Spinal cord (tissue), 10 donors: Measurements from ENCODE around the gene PPIP5K1. TPM values are rescaled to one million over a fixed set of nuclear protein-coding genes. Genes with fewer than 3 reads are reported as not detected.
A peak's percentile ranks its signal among the peaks of the same experiment; 100 is the strongest.

Experiments used
- DNase-seq, 6 donors: peaks; one replicate each; pipeline versions ENCODE4 v3.0.0 to v3.0.0-alpha.2; 2013 to 2015; ENCODE audit warnings: low spot score in 6 of 6, low read depth in 4 of 6
- H3K27ac ChIP-seq: one replicate; pipeline ENCODE4 v1.5.1; 2013; ENCODE audit warnings: low read depth, low read length, control low read depth
- H3K27me3 ChIP-seq: one replicate; pipeline ENCODE4 v1.6.1; 2013; ENCODE audit warnings: low read length; ENCODE audit not compliant: control insufficient read depth, insufficient read depth
- H3K36me3 ChIP-seq: one replicate; pipeline ENCODE4 v1.6.1; 2013; ENCODE audit warnings: low read length; ENCODE audit not compliant: control insufficient read depth, insufficient read depth
- H3K4me1 ChIP-seq: one replicate; pipeline ENCODE4 v1.6.1; 2013; ENCODE audit warnings: low read length; ENCODE audit not compliant: control insufficient read depth, insufficient read depth
- H3K4me3 ChIP-seq: one replicate; pipeline ENCODE4 v1.5.1; 2013; ENCODE audit warnings: low read depth, low read length, control low read depth
- H3K9me3 ChIP-seq: one replicate; pipeline ENCODE4 v1.6.1; 2013; ENCODE audit warnings: low read length; ENCODE audit not compliant: control insufficient read depth, insufficient read depth
- WGBS: methylation state at CpG from one replicate; pipeline ENCODE4 v1.1.5; 2013; ENCODE audit warnings: missing lambda C conversion rate; ENCODE audit not compliant: insufficient coverage; 5-methylcytosine and 5-hydroxymethylcytosine counted together
- polyA plus RNA-seq, 2 donors: library from polyadenylated mRNA; unstranded; fragments of 120-200 nt; gene quantifications; one replicate each; pipeline ENCODE4 v1.2.1, GENCODE V29; 2013; ENCODE audit not compliant: insufficient read length in 2 of 2
- total RNA-seq, 2 donors: library from RNA; depleted of rRNA in 1 of 2; stranded (reverse); fragments of 120-200 nt in 1 of 2; fragments of >200 nt in 1 of 2; gene quantifications; one replicate each; pipeline versions ENCODE4 v1.2.3 to v1.2.4, GENCODE V29; 2013 to 2014
- donor health status: healthy.

The PPIP5K1 gene
- total and polyA plus RNA-seq, 4 donors = 25.7 to 43.3 (median 30.8) TPM

- 20% methylated on average over 1 of the region's 4 CpGs for WGBS
- DNase-seq = peak in 2 of 6 donors; percentile 76 to 84
- peaks cover 64% of the 10 kb centered on the region for H3K4me1 ChIP-seq
- H3K27ac ChIP-seq = peak overlapping the region; percentile 65
- no peaks in the 10 kb centered on the region for H3K36me3 ChIP-seq
- H3K9me3 ChIP-seq = no peaks in the 10 kb centered on the region
- H3K4me3 ChIP-seq = peak overlapping the region; percentile 0
- no peaks in the 10 kb centered on the region for H3K27me3 ChIP-seq
Measured at GRCh38 chr15:43514241-43515057, 75.6 kb downstream of the PPIP5K1 start.

- Histone ChIP-seq H3K9me3 (no peaks in the 10 kb centered on the region), H3K27ac (peak overlapping the region; percentile 65), H3K4me3 (no peak overlapping the region), H3K36me3 (no peaks in the 10 kb centered on the region), H3K4me1 (peaks cover 64% of the 10 kb centered on the region), H3K27me3 (no peaks in the 10 kb centered on the region)
- DNase-seq = no peak
- WGBS = no CpG with 5 or more reads among the region's 1 CpG
Measured at GRCh38 chr15:43513550-43513949, 76.5 kb downstream of the PPIP5K1 start.

- no peaks in the 10 kb centered on the region for H3K9me3 ChIP-seq
- H3K4me1 ChIP-seq = peaks cover 47% of the 10 kb centered on the region
- H3K27ac ChIP-seq = peak overlapping the region; percentile 81
- no peaks in the 10 kb centered on the region for H3K36me3 ChIP-seq
- peak overlapping the region; percentile 73 for H3K4me3 ChIP-seq
- peak in 2 of 6 donors; percentile 42 to 83 for DNase-seq
- H3K27me3 ChIP-seq = no peaks in the 10 kb centered on the region
- under 1% methylated on average over 33 of the region's 39 CpGs for WGBS
Measured at GRCh38 chr15:43511012-43511885, 78.8 kb downstream of the PPIP5K1 start.

GRCh38 chr15:43510200-43511011 is 79.6 kb downstream of the PPIP5K1 start:
- peak overlapping the region; percentile 92 for H3K27ac ChIP-seq
- no peaks in the 10 kb centered on the region for H3K36me3 ChIP-seq
- peak; percentile 93 to 99 (median 98) for DNase-seq
- H3K9me3 ChIP-seq = no peaks in the 10 kb centered on the region
- peak overlapping the region; percentile 73 for H3K4me3 ChIP-seq
- H3K4me1 ChIP-seq = peaks cover 41% of the 10 kb centered on the region
- WGBS = under 1% methylated on average over 32 of the region's 41 CpGs
- H3K27me3 ChIP-seq = no peaks in the 10 kb centered on the region

- WGBS = 3% methylated on average over 4 of the region's 8 CpGs
- peaks cover 37% of the 10 kb centered on the region for H3K4me1 ChIP-seq
- no peaks in the 10 kb centered on the region for H3K36me3 ChIP-seq
- H3K27me3 ChIP-seq = no peaks in the 10 kb centered on the region
- no peaks in the 10 kb centered on the region for H3K9me3 ChIP-seq
- H3K27ac ChIP-seq = peak overlapping the region; percentile 92
- DNase-seq = peak in 2 of 6 donors; percentile 54 to 71
- H3K4me3 ChIP-seq = peak overlapping the region; percentile 24
Measured at GRCh38 chr15:43509660-43510199, 80.3 kb downstream of the PPIP5K1 start.

- DNase-seq = peak in 2 of 6 donors; percentile 80 to 87
Measured at GRCh38 chr15:43508991-43509659, 80.9 kb downstream of the PPIP5K1 start.

GRCh38 chr15:43508421-43508820 is 81.6 kb downstream of the PPIP5K1 start:
- WGBS = no CpG with 5 or more reads among the region's 1 CpG
- H3K36me3 ChIP-seq = no peaks in the 10 kb centered on the region
- H3K27me3 ChIP-seq = no peaks in the 10 kb centered on the region
- no peaks in the 10 kb centered on the region for H3K9me3 ChIP-seq
- peak overlapping the region; percentile 92 for H3K27ac ChIP-seq
- H3K4me3 ChIP-seq = no peak overlapping the region
- DNase-seq = no peak
- H3K4me1 ChIP-seq = peaks cover 30% of the 10 kb centered on the region

More at GRCh38 chr15:43508991-43509659, 80.9 kb downstream of the PPIP5K1 start:
- Histone ChIP-seq H3K36me3 (no peaks in the 10 kb centered on the region), H3K9me3 (no peaks in the 10 kb centered on the region), H3K4me3 (peak overlapping the region; percentile 24), H3K27me3 (no peaks in the 10 kb centered on the region), H3K4me1 (peaks cover 32% of the 10 kb centered on the region), H3K27ac (peak overlapping the region; percentile 92)
- WGBS = 40% methylated on average over 6 of the region's 9 CpGs

- Histone ChIP-seq H3K36me3 (no peaks in the 10 kb centered on the region), H3K27me3 (no peaks in the 10 kb centered on the region), H3K4me1 (peaks cover 19% of the 10 kb centered on the region), H3K27ac (peak overlapping the region; percentile 78), H3K9me3 (no peaks in the 10 kb centered on the region), H3K4me3 (no peak overlapping the region)
- no CpG with 5 or more reads among the region's 1 CpG for WGBS
- peak in 2 of 6 donors; percentile 70 to 80 for DNase-seq
Measured at GRCh38 chr15:43505738-43506137, 84.3 kb downstream of the PPIP5K1 start.
